ENCODE results near the gene KMT2E.

KMT2E gene

DNA sequence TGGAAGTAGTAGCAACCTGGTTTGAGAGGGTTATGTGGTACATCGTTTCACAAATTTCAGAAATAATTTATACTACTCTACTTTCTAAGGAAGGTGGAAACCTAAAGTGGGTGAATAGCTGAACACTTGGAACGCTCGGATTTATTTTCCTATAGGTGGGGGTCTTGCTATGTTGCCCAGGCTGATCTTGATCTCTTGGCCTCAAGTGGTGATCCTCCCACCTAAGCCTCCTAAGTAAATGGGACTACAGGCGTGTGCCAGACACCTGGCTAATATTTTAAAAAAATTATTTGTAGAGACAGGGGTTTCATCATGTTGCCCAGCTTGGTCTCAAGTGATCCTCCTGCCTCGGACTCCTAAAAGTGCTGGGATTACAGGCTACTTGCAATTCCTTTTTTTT lies 6.7 kb upstream of the KMT2E start:
- no peak overlapping the region for H3K9ac ChIP-seq (ENCODE audit: low read depth, low read length)
- no peak overlapping the region; a peak in 1 of 4 replicates for H3K4me3 ChIP-seq (ENCODE audit: low read depth in 1 of 2, low read length in 2 of 2)
- H3K4me2 ChIP-seq (ENCODE audit: insufficient read depth, low read length): peak overlapping the region; percentile 68; the same call in 1 of the 2 replicates
- DNase-seq: no peak
- no peak for ATAC-seq (ENCODE audit: insufficient read depth, low read depth)
- H3K36me3 ChIP-seq (ENCODE audit: insufficient read depth, low read length): peaks cover 56% of the 10 kb centered on the region
- no peaks in the 10 kb centered on the region for H3K27me3 ChIP-seq (ENCODE audit: insufficient read depth, low read length, poor library complexity)
- no peak for TF ChIP-seq EZH2 (IDR thresholded peaks at IDR 0.05; ENCODE audit: borderline replicate concordance, low read depth, low read length, severe bottlenecking)
- TF ChIP-seq, protein P1, sequence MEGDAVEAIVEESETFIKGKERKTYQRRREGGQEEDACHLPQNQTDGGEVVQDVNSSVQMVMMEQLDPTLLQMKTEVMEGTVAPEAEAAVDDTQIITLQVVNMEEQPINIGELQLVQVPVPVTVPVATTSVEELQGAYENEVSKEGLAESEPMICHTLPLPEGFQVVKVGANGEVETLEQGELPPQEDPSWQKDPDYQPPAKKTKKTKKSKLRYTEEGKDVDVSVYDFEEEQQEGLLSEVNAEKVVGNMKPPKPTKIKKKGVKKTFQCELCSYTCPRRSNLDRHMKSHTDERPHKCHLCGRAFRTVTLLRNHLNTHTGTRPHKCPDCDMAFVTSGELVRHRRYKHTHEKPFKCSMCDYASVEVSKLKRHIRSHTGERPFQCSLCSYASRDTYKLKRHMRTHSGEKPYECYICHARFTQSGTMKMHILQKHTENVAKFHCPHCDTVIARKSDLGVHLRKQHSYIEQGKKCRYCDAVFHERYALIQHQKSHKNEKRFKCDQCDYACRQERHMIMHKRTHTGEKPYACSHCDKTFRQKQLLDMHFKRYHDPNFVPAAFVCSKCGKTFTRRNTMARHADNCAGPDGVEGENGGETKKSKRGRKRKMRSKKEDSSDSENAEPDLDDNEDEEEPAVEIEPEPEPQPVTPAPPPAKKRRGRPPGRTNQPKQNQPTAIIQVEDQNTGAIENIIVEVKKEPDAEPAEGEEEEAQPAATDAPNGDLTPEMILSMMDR (IDR thresholded peaks at IDR 0.05; ENCODE audit: borderline replicate concordance, extremely low read depth, low read length, poor library complexity, severe bottlenecking): no peak
- no peaks in the 10 kb centered on the region for H3K9me3 ChIP-seq (ENCODE audit: insufficient read depth, low read length, severe bottlenecking)
- peaks cover 66% of the 10 kb centered on the region for H4K20me1 ChIP-seq (ENCODE audit: insufficient read depth, low read length)
- H3K4me1 ChIP-seq (ENCODE audit: insufficient read depth, low read length): peaks cover 75% of the 10 kb centered on the region
- no peaks in the 10 kb centered on the region for H3K79me2 ChIP-seq (ENCODE audit: insufficient read depth, low read length)
- no peak overlapping the region for H2AFZ ChIP-seq (ENCODE audit: low read depth, low read length)
- H3K27ac ChIP-seq (ENCODE audit: low read length): no peak overlapping the region

DNA sequence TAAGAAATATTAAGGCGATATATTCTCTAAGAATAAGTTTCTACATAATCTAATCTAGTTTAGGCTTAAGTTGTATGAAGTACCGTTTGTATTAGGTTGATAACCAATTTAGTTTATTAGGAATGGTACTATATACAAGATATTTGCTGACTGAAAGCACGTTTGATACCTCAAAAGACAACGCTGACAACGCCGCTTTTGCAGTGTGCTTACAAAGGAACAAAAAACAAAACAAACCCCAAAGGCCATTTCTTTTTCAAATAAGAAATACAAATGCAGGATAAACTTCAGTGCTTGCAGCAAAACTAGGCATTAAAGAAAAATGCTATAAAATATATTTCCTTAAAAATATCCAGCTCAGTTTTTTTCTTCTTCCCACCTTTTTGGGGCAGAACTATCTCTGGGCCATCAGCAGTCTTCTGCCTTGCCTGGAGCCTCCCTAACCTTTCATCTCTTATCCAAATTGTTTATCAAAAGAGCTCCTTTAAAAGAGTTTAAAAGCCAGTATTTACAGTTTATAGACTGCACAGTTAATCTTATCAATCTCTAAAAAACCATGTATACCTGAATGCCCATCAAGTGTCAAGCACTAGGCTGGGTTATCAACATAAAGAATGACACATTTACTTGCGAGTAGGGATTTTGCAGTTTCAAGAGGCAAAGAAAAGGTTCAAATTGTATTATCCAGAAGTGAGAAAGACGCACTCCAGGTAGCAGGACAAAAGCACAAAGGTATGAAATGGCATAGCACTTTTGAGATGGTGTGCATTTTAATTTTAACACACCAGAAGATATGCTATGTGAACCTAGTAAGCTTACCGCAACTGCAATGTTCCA lies 4.1 kb upstream of the KMT2E start:
- DNase-seq (no peak), ATAC-seq (ENCODE audit: insufficient read depth, low read depth) (no peak)
- Histone ChIP-seq H4K20me1 (ENCODE audit: insufficient read depth, low read length) (peaks cover 43% of the 10 kb centered on the region; the same call in 1 of the 2 replicates), H3K9ac (ENCODE audit: low read depth, low read length) (peak overlapping the region; percentile 90), H3K4me1 (ENCODE audit: insufficient read depth, low read length) (peaks cover 55% of the 10 kb centered on the region), H3K27me3 (ENCODE audit: insufficient read depth, low read length, poor library complexity) (no peaks in the 10 kb centered on the region), H3K4me2 (ENCODE audit: insufficient read depth, low read length) (peak overlapping the region; percentile 68), H3K27ac (ENCODE audit: low read length) (peak overlapping the region; percentile 98), H2AFZ (ENCODE audit: low read depth, low read length) (no peak overlapping the region), H3K4me3 (ENCODE audit: low read depth in 1 of 2, low read length in 2 of 2) (peak overlapping the region; percentile 76 to 91; a peak in 3 of 4 replicates), H3K79me2 (ENCODE audit: insufficient read depth, low read length) (peaks cover 17% of the 10 kb centered on the region), H3K36me3 (ENCODE audit: insufficient read depth, low read length) (peaks cover 48% of the 10 kb centered on the region), H3K9me3 (ENCODE audit: insufficient read depth, low read length, severe bottlenecking) (no peaks in the 10 kb centered on the region)
- TF ChIP-seq, protein P1 (IDR thresholded peaks at IDR 0.05; ENCODE audit: borderline replicate concordance, extremely low read depth, low read length, poor library complexity, severe bottlenecking): no peak
- TF ChIP-seq EZH2 (IDR thresholded peaks at IDR 0.05; ENCODE audit: borderline replicate concordance, low read depth, low read length, severe bottlenecking): no peak

DNA sequence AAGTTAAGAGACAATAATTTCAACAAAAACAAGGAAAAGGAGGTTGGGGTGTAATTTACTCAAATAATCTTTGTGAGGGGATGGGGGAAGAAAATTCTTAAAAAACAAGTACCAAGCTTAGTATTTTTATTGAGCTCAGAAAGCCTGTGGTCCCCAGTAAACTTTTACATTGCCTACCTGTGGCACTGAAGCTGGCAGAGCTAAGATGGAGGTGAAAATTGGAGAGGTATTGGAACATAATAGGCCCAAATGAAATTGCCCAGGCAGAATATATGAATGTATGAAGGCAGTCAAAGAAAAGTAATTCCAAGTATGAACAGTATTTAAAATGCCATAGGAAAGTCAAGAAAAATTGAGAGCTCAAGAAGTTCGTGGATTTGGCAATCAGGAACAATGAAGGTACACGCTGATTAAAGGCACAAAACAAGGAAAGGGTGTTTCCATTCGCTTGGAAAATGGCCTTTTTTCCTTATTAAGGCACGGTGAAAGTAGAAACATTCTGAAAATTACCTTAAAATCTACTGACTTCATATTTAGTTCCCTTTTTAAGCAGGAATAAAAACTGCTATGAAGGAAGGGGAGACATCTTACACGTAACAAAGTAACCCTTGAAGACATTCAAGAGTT lies 3.4 kb upstream of the KMT2E start:
- Histone ChIP-seq H3K27me3 (ENCODE audit: insufficient read depth, low read length, poor library complexity) (no peaks in the 10 kb centered on the region), H3K4me3 (ENCODE audit: low read depth in 1 of 2, low read length in 2 of 2) (peak overlapping the region; percentile 76 to 91), H3K4me2 (ENCODE audit: insufficient read depth, low read length) (peak overlapping the region; percentile 68), H2AFZ (ENCODE audit: low read depth, low read length) (no peak overlapping the region), H3K9ac (ENCODE audit: low read depth, low read length) (peak overlapping the region; percentile 90), H3K9me3 (ENCODE audit: insufficient read depth, low read length, severe bottlenecking) (no peaks in the 10 kb centered on the region), H3K36me3 (ENCODE audit: insufficient read depth, low read length) (peaks cover 54% of the 10 kb centered on the region), H3K79me2 (ENCODE audit: insufficient read depth, low read length) (peaks cover 24% of the 10 kb centered on the region), H3K27ac (ENCODE audit: low read length) (peak overlapping the region; percentile 98), H3K4me1 (ENCODE audit: insufficient read depth, low read length) (peaks cover 55% of the 10 kb centered on the region), H4K20me1 (ENCODE audit: insufficient read depth, low read length) (peaks cover 42% of the 10 kb centered on the region; the same call in 1 of the 2 replicates)
- DNase-seq (no peak), ATAC-seq (ENCODE audit: insufficient read depth, low read depth) (no peak)
- TF ChIP-seq, protein P1 (IDR thresholded peaks at IDR 0.05; ENCODE audit: borderline replicate concordance, extremely low read depth, low read length, poor library complexity, severe bottlenecking): no peak
- no peak for TF ChIP-seq EZH2 (IDR thresholded peaks at IDR 0.05; ENCODE audit: borderline replicate concordance, low read depth, low read length, severe bottlenecking)
